HT-29 (cell line): ENCODE data around the gene COX7A1. TPM values are rescaled to one million over a fixed set of nuclear protein-coding genes. Genes with fewer than 3 reads are reported as not detected.
"Not testable (repeated sequence)": the region's sequence is repeated elsewhere in the genome, so short reads cannot be mapped to it uniquely, and the experiment has no call there.

Experiments used
- DNase-seq: peaks from one replicate; pipeline ENCODE4 v3.0.0-alpha.2; 2015; ENCODE audit warnings: low spot score
- total RNA-seq: library from RNA; depleted of rRNA; stranded (reverse); fragments of >200 nt; shearing (Covaris generic); gene quantifications from 2 replicates; pipeline ENCODE4 v1.2.3, GENCODE V29; 2014; rRNA removed

Gene COX7A1
- not detected in 2 replicates for total RNA-seq

DNA sequence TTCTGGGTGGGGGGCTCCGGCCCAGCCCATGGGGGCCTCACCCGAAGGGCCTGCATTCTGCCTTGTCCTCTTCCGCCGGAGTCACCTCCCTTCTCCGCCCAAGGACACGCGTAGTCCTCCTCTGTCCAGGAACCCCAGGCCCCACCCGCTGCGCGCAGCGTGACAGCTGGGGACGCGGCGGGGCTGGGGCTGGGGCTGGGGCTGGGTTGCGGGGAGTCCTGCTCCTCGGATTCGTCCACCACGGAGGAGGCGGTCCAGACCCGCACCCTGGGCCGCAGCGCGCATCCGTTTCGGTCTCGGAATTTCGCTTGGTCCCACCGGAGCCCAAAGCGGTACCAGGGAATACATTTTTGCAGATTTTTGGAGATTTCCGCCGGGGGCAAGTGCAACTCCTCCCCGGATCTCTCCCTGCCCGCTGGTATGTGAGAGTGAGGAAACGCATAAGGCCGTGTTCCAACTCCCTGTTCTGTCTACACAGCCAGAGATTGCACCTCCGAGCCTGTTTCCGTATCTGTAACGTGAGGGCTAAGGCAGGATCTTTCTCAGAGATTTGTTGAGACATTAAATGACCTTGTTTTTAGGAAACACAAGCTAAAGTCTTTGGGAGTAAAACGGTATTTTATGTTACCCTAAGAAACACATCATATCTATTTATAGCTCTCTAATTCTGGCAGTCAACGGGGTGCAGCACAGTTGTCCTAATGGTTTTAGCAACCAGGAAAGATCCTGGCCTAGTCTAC, at the start of gene COX7A1:
TSS of gene COX7A1 (minus strand) at position 96 of the 740 bp plus-strand sequence. CDS start at position 56, 40 bp downstream.
- DNase-seq = no peak

DNA sequence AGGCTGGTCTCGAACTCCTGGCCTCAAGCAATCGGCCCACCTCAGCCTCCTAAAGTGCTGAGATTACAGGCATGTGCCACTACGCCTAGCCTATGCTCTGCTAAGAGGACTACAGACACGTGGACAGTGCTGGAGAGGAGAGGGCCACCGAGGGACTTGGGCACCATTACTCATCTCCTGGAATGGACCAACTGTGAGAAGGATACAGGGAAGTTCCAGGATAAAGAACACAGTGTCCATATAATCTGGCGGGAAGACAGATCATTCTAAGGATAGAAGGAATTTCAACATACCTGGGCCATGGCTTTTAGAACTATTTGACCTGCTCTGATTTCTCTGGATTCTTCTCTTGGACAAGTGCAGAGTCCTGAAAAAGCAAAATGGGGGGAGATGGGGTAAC, 49.4 kb upstream of the COX7A1 start:
- DNase-seq = no peak

DNA sequence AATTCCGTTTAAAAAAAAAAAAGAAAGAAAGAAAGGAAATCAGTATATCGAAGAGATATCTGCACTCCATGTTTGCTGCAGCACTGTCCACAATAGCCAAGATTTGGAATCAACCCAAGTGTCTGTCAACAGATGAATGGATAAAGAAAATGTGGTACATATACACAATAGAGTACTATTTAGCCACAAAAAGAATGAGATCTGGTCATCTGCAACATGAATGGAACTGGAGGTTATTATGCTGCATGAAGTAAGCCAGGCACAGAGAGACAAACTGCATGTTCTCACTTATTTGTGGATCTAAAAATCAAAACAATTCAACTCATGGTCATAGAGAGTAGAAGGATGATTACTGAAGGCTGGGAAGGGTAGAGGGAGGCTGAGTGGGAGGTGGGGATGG, 45.9 kb upstream of the COX7A1 start:
- DNase-seq = no peak

DNA sequence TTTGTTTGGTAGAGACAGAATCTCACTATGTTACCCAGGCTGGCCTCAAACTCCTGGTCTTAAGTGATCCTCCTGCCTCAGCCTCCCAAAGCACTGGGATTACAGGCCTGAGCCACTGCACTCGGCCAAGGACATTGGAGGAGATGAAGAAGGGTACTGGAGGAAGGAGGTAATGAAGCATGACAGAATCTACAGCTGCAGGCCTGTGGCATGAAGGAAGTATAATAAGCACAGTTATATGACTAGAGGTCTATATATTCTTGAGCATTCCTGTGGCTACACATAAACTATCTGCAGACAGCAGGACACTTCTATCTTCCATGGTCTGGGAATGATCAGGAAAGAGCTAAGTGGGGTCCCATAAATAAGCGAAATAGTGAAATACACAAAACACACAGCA, 44.0 kb upstream of the COX7A1 start:
- DNase-seq = no peak

DNA sequence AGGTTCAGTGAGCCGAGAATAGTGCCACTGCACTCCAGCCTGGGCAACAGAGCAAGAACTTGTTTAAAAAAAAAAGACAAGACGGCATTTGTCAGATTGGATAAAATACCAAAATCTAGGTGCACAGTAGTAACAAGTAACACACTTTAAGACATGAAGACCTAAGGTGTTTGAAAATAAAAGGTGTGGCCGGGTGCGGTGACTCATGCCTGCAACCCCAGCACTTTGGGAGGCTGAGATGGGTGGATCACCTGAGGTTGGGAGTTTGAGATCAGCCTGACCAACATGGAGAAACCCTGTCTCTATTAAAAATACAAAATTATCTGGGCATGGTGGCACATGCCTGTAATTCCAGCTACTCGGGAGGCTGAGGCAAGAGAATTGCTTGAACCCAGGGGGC, 34.5 kb upstream of the COX7A1 start:
- DNase-seq = not testable (repeated sequence)

DNA sequence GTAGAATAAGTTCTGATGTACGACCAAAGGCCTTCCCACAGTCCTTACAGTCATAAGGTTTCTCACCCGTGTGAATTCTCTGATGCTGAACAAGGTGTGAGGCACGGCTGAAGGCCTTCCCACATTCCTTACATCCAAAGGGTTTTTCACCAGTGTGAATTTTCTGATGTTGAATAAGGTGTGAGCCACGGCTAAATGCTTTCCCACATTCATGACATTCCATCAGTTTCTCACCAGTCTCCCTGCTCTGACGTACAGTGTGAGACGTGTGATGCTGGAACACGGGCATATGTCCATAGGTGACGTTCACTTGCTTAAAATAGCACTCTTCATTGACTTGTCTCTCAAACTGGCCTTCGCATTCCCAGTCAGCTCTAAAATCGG, 31.0 kb upstream of the COX7A1 start:
- no peak for DNase-seq

DNA sequence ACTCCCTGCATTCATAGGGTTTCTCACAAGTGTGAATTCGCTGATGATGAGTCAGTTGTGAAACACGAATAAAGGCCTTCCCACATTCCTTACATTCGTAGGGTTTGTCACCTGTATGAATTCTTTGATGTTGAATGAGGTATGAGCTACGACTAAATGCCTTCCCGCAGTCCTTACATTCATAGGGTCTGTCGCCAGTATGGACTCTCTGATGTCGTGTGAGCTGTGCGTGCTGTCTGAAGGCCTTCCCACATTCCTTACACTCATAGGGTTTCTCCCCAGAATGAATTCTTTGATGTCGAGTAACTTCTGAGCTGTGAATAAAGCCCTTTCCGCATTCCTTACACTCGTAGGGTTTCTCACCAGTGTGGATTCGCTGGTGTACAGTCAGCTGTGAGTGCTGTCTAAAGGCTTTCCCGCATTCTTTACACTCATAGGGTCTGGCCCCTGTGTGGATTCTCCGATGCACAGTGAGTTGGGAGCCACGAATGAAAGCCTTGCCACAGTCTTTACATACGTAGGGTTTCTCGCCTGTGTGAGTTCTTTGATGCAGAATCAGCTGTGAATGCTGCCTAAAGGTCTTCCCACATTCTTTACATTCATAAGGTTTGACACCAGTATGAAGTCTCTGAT, 30.5 kb upstream of the COX7A1 start:
- no peak for DNase-seq

DNA sequence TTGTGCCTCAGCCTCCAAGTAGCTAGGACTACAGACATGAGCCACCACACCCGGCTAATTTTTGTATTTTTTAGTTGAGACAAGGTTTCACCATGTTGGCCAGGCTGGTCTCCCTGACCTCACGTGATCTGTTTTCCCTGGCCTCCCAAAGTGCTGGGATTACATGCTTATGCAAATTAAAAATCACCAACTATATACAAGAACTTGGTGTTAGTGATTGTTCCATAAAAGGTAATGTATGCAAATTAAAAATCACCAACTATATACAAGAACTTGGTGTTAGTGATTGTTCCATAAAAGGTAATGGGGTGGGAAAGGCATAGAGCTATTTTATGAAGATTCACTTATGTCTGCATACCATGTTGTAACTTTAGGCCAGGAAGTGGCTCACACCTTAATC, 26.8 kb upstream of the COX7A1 start:
- not testable (repeated sequence) for DNase-seq

DNA sequence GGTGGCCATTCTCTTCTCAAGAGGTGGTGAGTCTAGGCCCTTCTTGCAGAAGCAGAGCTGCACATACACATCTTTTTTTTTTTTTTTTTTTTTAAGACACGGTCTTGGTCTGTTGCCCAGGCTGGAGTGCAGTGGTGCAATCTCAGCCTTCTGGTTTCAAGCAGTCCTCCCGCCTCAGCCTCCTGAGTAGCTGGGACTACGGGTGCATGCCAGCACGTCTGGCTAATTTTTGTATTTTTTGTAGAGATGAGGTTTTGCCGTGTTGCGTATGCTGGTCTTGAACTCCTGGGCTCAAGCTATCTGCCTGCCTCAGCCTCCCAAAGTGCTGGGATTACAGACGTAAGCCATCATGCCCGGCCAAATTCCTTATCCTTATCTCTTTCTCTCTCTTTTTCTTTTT, 21.6 kb upstream of the COX7A1 start:
- not testable (repeated sequence) for DNase-seq

DNA sequence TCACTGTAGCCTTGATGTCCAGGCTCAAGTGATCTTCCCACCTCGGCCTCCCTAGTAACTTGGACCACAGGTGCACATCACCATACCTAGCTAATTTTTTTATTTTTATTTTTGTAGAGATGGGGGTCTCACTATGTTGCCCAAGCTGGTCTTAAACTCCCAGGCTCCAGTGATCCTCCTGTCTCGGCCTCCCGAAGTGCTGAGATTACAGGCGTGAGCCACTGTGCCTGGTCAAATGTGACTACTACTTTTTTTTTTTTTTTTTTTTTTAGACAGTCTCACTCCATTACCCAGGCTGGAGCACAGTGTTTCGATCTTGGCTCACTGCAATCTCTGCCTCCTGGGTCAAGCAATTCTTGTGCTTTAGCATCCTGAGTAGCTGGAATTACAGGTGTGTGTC, 20.6 kb upstream of the COX7A1 start:
- DNase-seq = no peak

DNA sequence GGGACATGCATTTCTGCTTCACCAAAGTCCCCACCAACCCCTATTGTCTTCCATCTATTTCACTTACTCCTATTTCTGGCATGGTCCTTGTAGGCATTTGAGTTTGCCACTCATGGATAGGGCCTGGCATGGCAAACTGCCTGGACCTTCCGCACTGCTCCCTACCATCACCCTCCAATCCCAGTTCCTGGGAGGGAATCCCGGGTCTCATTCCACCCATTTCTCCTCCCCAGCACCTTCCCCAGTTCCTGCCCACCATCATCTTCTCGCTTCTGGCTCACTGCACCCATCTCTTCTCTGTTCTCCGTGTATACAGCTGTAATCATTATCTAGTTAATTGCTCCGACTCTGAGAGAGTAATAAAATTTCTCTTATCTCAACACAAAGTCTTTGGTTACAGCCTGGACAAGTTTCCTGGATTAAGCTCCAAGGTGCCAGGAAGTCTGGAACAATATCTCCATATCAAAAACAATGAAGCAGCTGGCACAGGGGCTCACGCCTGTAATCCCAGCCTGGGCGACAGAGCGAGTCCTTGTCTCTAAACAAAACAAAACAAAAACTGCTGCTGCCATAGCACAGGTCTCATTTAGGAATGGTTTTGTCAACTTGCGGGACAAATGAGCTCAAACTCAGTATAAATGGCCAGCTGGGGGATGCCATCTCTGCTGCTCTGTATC, 17.0 kb upstream of the COX7A1 start:
- no peak for DNase-seq

DNA sequence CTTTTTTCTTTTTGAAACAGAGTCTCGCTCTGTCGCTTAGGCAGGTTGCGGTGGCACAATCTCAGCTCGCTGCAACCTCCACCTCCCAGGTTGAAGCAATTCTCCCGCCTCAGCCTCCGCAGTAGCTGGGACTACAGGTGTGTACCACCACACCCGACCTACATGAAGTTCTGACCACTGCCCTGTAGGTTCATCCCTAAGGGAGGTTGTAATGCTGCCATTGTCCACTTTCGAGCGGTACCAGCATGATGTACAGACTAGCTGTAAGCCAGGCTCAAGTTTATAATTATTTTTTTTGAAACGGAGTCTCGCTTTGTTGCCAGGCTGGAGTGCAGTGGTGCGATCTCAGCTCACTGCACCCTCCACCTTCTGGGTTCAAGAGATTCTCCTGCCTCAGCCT, 11.6 kb upstream of the COX7A1 start:
- no peak for DNase-seq

DNA sequence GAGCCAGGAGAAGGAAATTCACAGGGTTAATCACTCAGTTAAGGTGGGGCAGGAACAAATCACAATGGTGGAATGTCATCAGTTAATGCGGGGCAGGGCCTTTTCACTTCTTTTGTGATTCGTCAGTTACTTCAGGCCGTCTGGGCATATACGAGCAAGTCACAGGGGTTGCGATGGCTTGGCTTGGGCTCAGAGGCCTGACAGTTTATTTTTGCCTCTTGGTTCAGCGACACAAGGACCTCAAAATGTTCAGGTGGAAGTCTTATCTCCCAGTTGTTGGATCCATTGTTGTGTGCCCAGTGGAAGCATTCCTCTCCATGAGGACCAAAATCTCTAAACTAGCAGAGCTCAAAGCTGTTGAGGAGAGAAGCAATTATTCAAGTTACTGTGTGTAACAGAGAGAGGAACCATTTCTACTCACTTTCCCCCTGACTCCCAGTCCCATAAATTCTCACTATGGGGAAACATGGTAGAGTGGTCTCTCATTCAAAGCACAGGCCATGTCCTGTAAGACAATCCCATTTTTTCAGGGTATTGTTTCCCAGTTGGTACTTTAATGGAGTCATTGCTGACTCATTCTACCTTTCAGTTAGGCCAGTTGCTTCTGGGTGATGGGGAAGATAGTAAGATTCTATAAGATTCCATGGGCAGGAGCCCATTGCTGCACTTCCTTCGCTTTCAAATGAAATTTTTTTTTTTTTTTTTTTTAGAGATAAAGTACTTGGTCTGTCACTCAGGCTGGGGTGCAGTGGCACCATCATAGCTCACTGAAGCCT, 8.8 kb upstream of the COX7A1 start:
- DNase-seq = no peak

DNA sequence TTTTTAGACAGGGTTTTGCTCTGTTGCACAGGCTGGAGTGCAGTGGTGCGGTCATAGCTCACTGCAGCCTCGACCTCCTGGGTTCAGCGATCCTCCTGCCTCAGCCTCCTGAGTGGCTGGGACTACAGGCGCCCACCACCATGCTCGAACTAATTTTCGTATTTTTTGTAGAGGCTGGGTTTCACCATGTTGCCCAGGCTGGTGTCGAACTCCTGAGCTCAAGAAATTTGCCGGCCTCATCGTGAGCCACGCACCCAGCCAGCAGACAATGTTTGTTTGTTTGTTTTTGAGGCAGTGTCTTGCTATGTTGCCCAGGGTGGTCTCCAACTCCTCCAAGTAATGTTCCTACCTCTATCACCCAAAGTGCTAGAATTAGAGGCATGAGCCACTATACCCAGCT, 879 bp upstream of the COX7A1 start:
- no peak for DNase-seq

DNA sequence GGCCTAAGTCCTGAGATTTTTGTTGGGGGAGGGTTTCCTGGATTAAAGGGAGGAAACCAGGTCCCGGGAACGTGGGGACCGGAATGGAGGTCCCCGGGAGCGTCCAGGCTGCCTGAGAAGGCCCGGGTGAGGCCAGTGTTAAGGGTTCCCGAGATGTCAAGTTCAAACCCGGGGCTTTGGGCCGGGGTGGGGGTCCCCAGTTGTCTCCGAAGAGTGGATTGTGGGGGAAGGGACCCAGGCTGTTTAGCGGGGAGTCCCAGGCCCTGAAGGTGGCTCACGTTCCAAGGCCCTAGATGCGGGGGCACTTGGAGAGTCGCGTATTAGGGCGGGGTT, 262 bp downstream of the COX7A1 start:
- DNase-seq = no peak

DNA sequence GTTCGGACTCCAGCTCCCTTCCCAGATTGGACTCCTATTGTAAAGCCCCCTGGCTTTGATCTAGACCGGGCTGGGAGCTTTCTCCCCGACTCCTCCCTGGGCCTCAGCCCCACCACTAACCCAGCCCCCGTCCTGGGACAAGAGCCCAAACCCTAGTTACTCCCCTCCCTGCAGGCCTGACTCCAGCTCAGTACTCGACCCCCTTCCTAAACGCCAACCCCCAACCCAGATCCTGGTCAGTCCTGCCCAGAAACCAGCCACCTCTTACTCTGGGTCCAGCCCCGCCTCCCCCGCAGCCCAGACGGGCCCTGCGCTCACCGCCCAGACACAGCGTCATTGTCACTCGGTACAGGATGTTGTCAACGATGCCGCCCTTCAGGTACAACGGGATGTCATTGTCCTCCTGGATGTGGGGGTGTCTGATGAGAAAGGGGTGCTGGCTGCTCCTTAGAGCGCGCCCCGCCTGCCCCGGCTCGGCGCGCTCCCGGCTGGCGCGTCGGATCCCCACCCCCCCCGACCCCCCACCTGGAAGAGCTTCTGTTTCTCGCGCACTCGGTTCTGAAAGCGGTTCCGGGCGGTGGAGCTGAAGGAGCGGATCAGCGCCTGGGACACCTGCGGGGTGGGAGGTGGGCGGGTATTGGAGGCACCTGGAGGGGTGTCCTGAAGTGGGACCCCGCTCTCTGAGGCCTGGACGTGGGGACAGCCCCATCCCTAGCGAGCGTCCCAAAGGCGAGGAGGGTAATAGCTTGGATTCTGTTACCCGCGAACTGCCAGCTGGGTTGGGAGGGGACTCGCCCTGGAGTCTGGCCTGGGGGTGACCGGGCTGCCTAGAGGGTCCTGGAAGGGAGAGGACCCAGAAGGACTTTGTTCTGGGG, 866 bp downstream of the COX7A1 start:
- no peak for DNase-seq

DNA sequence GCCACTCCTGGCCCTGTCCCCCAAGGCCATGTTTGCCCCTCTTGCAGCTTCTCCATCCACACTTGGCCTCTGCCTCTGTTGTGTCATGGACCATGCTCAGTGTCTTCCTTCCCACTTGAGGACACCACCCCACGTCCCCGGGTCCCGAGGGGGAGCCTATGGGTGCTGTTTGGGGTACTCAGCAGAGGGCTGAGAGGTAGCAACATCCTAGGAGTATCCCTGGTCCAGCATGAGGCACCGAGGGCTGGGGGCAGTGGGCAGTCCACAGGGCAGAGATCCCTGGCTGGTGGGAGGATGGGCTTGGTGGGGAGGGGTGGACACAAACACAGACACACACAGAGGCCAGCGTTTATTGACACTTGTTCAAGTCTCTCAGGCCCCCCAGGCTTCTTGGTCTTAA, 1.7 kb downstream of the COX7A1 start:
- no peak for DNase-seq

DNA sequence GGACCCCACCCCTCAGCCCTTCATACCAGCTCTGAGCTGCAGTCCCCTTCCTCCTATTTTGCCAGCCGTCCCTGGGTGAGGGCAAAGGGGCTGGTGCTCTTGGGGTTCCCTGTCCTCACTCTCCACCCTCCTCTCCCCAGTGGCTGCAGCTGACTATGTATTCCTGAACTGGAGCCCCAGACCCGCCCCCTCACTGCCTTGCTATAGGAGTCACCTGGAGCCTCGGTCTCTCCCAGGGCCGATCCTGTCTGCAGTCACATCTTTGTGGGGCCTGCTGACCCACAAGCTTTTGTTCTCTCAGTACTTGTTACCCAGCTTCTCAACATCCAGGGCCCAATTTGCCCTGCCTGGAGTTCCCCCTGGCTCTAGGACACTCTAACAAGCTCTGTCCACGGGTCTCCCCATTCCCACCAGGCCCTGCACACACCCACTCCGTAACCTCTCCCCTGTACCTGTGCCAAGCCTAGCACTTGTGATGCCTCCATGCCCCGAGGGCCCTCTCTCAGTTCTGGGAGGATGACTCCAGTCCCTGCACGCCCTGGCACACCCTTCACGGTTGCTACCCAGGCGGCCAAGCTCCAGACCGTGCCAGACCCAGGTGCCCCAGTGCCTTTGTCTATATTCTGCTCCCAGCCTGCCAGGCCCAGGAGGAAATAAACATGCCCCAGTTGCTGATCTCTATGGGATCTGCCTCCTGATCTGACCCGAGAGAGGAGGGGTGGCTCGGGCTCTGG, 2.4 kb downstream of the COX7A1 start:
- DNase-seq = no peak

DNA sequence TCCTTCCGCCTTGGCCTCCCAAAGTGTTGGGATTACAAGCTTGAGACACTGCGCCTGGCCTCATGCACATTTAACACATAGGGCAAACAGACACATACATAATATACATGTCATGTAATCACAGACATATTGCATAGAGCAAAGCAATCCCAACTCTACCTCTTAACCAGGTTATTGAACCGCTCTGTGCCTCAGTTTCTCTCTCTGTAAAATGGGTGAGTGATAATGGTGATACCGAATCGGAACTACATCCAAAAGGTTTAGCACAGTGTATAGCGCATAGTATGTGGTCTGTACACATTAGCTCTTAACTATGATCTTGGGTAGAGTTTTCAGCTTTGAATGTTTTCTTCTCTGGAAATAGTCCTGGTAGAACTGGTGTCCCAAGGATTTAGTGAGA, 7.6 kb downstream of the COX7A1 start:
- DNase-seq = no peak

DNA sequence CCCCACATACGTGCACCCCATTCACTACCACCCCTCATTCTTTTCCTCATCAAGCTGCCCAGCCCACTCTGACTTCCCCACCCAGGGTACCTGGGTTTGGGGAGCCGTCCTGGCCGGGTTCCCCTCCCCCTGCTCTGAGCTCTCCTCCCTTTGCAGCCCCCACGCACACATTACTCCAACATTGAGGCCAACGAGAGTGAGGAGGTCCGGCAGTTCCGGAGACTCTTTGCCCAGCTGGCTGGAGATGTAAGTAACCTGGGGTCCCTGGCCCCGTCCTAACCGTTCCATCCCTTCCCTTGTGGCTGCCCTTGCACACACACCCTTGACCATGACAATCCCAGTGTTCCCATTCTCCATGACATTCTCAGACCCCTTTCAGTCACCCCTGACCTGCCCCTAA, 9.8 kb downstream of the COX7A1 start:
- no peak for DNase-seq

DNA sequence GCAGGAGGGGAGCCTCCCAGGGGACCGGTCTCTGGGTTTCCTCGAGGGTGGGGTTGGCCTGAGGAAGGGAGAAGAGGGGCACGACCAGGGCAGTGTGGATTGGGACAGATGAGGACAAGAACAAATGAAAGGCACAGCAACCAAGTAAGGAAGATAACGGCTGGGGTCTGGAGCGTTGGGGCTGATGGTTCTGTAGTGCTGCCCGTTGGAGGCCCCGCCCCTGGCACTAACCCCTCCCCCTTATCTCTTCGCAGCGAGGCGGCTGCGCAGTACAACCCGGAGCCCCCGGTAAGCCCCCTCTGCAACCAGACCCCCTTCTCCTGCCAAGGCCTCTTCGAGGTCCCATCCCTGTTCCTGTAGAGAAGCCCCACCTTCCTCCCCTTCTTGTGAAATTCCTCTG, 10.2 kb downstream of the COX7A1 start:
- no peak for DNase-seq
